Adrenal gland (tissue), 5 donors: ENCODE measurements around the gene DKC1.

Experiments
- POLR2A ChIP-seq, 2 donors: fragments of 450-650 bp; IDR thresholded peaks; one replicate each; pipeline ENCODE4 v1.6.1; 2017; ENCODE audit warnings: antibody characterized with exemption in 2 of 2, mild to moderate bottlenecking in 2 of 2, moderate library complexity in 1 of 2
- TF ChIP-seq, protein P1 (sequence below), 6 experiments: fragments of 450-650 bp in 4 of 6; fragments of 200-600 bp in 2 of 6; sonication (generic) in 1 of 6; IDR thresholded peaks; 1 replicate in 5 of 6; 2 replicates in 1 of 6; pipeline versions ENCODE4 v1.5.1 to v1.8.0; 2016 to 2021; ENCODE audit warnings: antibody characterized with exemption in 6 of 6, mild to moderate bottlenecking in 2 of 6, moderate library complexity in 1 of 6
- donor health status: DM: no; HTN: no; CAD: no.

DNA sequence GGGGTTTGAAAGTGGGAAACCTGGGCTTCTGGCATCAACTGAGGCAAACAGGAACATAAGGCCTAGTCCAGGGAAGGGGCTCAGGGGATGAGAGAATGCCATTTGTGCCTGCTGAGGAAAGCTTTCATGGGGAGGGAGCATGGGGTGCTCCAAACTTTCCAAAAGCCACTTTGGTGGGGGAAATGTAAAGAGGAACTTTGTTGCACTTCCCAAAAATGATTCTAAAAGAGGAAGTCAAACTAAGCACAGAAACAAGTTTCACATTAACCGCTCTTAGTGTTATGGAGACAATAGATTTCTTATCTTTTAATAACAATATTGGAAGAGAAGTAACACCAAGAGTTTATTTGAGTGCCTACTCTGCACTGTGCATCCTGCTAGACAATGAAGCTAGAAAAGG, 44.0 kb upstream of the DKC1 start:
- no peak for TF ChIP-seq POLR2A (IDR thresholded peaks at IDR 0.05)
- TF ChIP-seq, protein P1, sequence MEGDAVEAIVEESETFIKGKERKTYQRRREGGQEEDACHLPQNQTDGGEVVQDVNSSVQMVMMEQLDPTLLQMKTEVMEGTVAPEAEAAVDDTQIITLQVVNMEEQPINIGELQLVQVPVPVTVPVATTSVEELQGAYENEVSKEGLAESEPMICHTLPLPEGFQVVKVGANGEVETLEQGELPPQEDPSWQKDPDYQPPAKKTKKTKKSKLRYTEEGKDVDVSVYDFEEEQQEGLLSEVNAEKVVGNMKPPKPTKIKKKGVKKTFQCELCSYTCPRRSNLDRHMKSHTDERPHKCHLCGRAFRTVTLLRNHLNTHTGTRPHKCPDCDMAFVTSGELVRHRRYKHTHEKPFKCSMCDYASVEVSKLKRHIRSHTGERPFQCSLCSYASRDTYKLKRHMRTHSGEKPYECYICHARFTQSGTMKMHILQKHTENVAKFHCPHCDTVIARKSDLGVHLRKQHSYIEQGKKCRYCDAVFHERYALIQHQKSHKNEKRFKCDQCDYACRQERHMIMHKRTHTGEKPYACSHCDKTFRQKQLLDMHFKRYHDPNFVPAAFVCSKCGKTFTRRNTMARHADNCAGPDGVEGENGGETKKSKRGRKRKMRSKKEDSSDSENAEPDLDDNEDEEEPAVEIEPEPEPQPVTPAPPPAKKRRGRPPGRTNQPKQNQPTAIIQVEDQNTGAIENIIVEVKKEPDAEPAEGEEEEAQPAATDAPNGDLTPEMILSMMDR (IDR thresholded peaks at IDR 0.05) = no peak
